CMK (cell line): ENCODE data around the gene UAP1.

Source experiments
- DNase-seq: peaks from one replicate; pipeline ENCODE4 v3.0.0-alpha.2; 2010; ENCODE audit warnings: low read depth

UAP1 gene

GRCh38 chr1:162561616-162562469, at the start of gene UAP1:
Gene UAP1 (plus strand): TSS chr1:162561722. CDS start chr1:162566069, 4,347 bp downstream.
- no peak for DNase-seq

- no peak for DNase-seq
These were observed 34.2 kb upstream of the UAP1 start for GRCh38 chr1:162527314-162527713.

GRCh38 chr1:162530307-162530987, 31.1 kb upstream of the UAP1 start:
- DNase-seq, result no peak

- no peak for DNase-seq
These were observed 30.6 kb upstream of the UAP1 start for GRCh38 chr1:162530988-162531319.

GRCh38 chr1:162535501-162535900, 26.0 kb upstream of the UAP1 start:
- DNase-seq, result no peak

- no peak for DNase-seq
These were observed 25.0 kb upstream of the UAP1 start for GRCh38 chr1:162536511-162536910.

GRCh38 chr1:162537216-162537615, 24.3 kb upstream of the UAP1 start:
- no peak for DNase-seq

GRCh38 chr1:162538815-162539431, 22.6 kb upstream of the UAP1 start:
- DNase-seq, result no peak

GRCh38 chr1:162541619-162542141, 19.8 kb upstream of the UAP1 start:
- DNase-seq, result no peak

- DNase-seq, result no peak
These were observed 18.3 kb upstream of the UAP1 start for GRCh38 chr1:162543228-162543627.

GRCh38 chr1:162548170-162548569, 13.4 kb upstream of the UAP1 start:
- no peak for DNase-seq

- no peak for DNase-seq
These were observed 12.5 kb upstream of the UAP1 start for GRCh38 chr1:162549001-162549400.

GRCh38 chr1:162550925-162551324, 10.6 kb upstream of the UAP1 start:
- DNase-seq, result no peak

- no peak for DNase-seq
These were observed 9.4 kb upstream of the UAP1 start for GRCh38 chr1:162551969-162552683.

GRCh38 chr1:162552684-162553252, 8.8 kb upstream of the UAP1 start:
- DNase-seq, result no peak

GRCh38 chr1:162554258-162554657, 7.3 kb upstream of the UAP1 start:
- DNase-seq, result no peak

- no peak for DNase-seq
These were observed 4.0 kb upstream of the UAP1 start for GRCh38 chr1:162557536-162557935.

- no peak for DNase-seq
These were observed 1.1 kb upstream of the UAP1 start for GRCh38 chr1:162560303-162561036.

GRCh38 chr1:162561037-162561615, 396 bp upstream of the UAP1 start:
- DNase-seq, result peak; percentile 91

GRCh38 chr1:162562470-162562828, 927 bp downstream of the UAP1 start:
- no peak for DNase-seq

GRCh38 chr1:162564762-162565218, 3.3 kb downstream of the UAP1 start:
- DNase-seq, result no peak
